ENCODE measurements around the gene NECTIN3.

Gene NECTIN3

GRCh38 chr3:111106993-111107661 is 35.5 kb downstream of the NECTIN3 start:
- no peak for DNase-seq (ENCODE audit: low read depth)
- TF ChIP-seq CTCF (IDR thresholded peaks at IDR 0.05; ENCODE audit: control insufficient read depth, insufficient read depth, low read depth, low read length, missing control alignments), result no peak
- no peak overlapping the region for H3K4me3 ChIP-seq (ENCODE audit: control insufficient read depth, low read depth, low read length)

- no peak for DNase-seq (ENCODE audit: low read depth)
- TF ChIP-seq CTCF (IDR thresholded peaks at IDR 0.05; ENCODE audit: control insufficient read depth, insufficient read depth, low read depth, low read length, missing control alignments), result no peak
- H3K4me3 ChIP-seq (ENCODE audit: control insufficient read depth, low read depth, low read length), result no peak overlapping the region
Measured at GRCh38 chr3:111107662-111108035, 36.0 kb downstream of the NECTIN3 start.

GRCh38 chr3:111112913-111113312 is 41.3 kb downstream of the NECTIN3 start:
- DNase-seq (ENCODE audit: low read depth), result no peak
- TF ChIP-seq CTCF (IDR thresholded peaks at IDR 0.05; ENCODE audit: control insufficient read depth, insufficient read depth, low read depth, low read length, missing control alignments), result no peak
- H3K4me3 ChIP-seq (ENCODE audit: control insufficient read depth, low read depth, low read length), result no peak overlapping the region

- no peak overlapping the region for H3K4me3 ChIP-seq (ENCODE audit: control insufficient read depth, low read depth, low read length)
- TF ChIP-seq CTCF (IDR thresholded peaks at IDR 0.05; ENCODE audit: control insufficient read depth, insufficient read depth, low read depth, low read length, missing control alignments), result no peak
- DNase-seq (ENCODE audit: low read depth), result no peak
Measured at GRCh38 chr3:111128884-111129283, 57.3 kb downstream of the NECTIN3 start.

GRCh38 chr3:111130827-111131226 is 59.2 kb downstream of the NECTIN3 start:
- TF ChIP-seq CTCF (IDR thresholded peaks at IDR 0.05; ENCODE audit: control insufficient read depth, insufficient read depth, low read depth, low read length, missing control alignments), result no peak
- H3K4me3 ChIP-seq (ENCODE audit: control insufficient read depth, low read depth, low read length), result no peak overlapping the region
- DNase-seq (ENCODE audit: low read depth), result no peak

GRCh38 chr3:111134302-111134701 is 62.7 kb downstream of the NECTIN3 start:
- no peak for DNase-seq (ENCODE audit: low read depth)
- H3K4me3 ChIP-seq (ENCODE audit: control insufficient read depth, low read depth, low read length), result no peak overlapping the region
- TF ChIP-seq CTCF (IDR thresholded peaks at IDR 0.05; ENCODE audit: control insufficient read depth, insufficient read depth, low read depth, low read length, missing control alignments), result no peak

All from AG09309 (cell line).